Body of pancreas (tissue), 4 donors: Measurements from ENCODE around the gene RNF31.

ENCODE experiments used
- CTCF ChIP-seq, 7 experiments: fragments of 450-650 bp in 4 of 7; fragments of 200-600 bp in 3 of 7; sonication (generic) in 3 of 7; IDR thresholded peaks; one replicate each; pipeline ENCODE4 v1.5.1; 2016 to 2019; ENCODE audit warnings: antibody characterized with exemption in 7 of 7
- POLR2A ChIP-seq, 3 donors: fragments of 450-650 bp; IDR thresholded peaks; one replicate each; pipeline ENCODE4 v1.6.1; 2016; ENCODE audit warnings: antibody characterized with exemption in 3 of 3, mild to moderate bottlenecking in 2 of 3

GRCh38 chr14:24100197-24100981 is 46.9 kb upstream of the RNF31 start:
- no peak for TF ChIP-seq POLR2A (IDR thresholded peaks at IDR 0.05)
- no peak for TF ChIP-seq CTCF (IDR thresholded peaks at IDR 0.05)
